ENCODE measurements around the gene SPINK5. TPM values are rescaled to one million over a fixed set of nuclear protein-coding genes. Genes with fewer than 3 reads are reported as not detected.

The SPINK5 gene
- total RNA-seq, 1 donor: not detected

- no peaks in the 10 kb centered on the region for H3K36me3 ChIP-seq (ENCODE audit: insufficient read depth, low read length)
- TF ChIP-seq, protein P1, sequence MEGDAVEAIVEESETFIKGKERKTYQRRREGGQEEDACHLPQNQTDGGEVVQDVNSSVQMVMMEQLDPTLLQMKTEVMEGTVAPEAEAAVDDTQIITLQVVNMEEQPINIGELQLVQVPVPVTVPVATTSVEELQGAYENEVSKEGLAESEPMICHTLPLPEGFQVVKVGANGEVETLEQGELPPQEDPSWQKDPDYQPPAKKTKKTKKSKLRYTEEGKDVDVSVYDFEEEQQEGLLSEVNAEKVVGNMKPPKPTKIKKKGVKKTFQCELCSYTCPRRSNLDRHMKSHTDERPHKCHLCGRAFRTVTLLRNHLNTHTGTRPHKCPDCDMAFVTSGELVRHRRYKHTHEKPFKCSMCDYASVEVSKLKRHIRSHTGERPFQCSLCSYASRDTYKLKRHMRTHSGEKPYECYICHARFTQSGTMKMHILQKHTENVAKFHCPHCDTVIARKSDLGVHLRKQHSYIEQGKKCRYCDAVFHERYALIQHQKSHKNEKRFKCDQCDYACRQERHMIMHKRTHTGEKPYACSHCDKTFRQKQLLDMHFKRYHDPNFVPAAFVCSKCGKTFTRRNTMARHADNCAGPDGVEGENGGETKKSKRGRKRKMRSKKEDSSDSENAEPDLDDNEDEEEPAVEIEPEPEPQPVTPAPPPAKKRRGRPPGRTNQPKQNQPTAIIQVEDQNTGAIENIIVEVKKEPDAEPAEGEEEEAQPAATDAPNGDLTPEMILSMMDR (IDR thresholded peaks at IDR 0.05; ENCODE audit: extremely low read depth, low read depth, low read length): no peak
- H3K27ac ChIP-seq (ENCODE audit: low read depth, low read length): no peak overlapping the region
- DNase-seq (ENCODE audit: insufficient read length, low spot score, missing footprints): no peak
- H4K20me1 ChIP-seq (ENCODE audit: insufficient read depth, low read length): no peaks in the 10 kb centered on the region
- H3K79me2 ChIP-seq (ENCODE audit: insufficient read depth, low read length): no peaks in the 10 kb centered on the region
- H3K9me3 ChIP-seq (ENCODE audit: low read depth, low read length): no peaks in the 10 kb centered on the region
- H3K4me3 ChIP-seq (ENCODE audit: insufficient read depth, low read length): no peak overlapping the region
- H3K4me2 ChIP-seq (ENCODE audit: insufficient read depth, low read length): no peak overlapping the region
- no peaks in the 10 kb centered on the region for H3K4me1 ChIP-seq (ENCODE audit: insufficient read depth, low read length)
- H2AFZ ChIP-seq (ENCODE audit: low read length): no peak overlapping the region
- H3K27me3 ChIP-seq (ENCODE audit: insufficient read depth, low read length): no peaks in the 10 kb centered on the region
These were observed 6.8 kb downstream of the SPINK5 start for GRCh38 chr5:148070621-148071020.

- no peak overlapping the region for H2AFZ ChIP-seq (ENCODE audit: low read length)
- no peak overlapping the region for H3K4me3 ChIP-seq (ENCODE audit: insufficient read depth, low read length)
- TF ChIP-seq, protein P1 (IDR thresholded peaks at IDR 0.05; ENCODE audit: extremely low read depth, low read depth, low read length): no peak
- no peaks in the 10 kb centered on the region for H4K20me1 ChIP-seq (ENCODE audit: insufficient read depth, low read length)
- H3K27me3 ChIP-seq (ENCODE audit: insufficient read depth, low read length): no peaks in the 10 kb centered on the region
- no peak overlapping the region for H3K27ac ChIP-seq (ENCODE audit: low read depth, low read length)
- H3K79me2 ChIP-seq (ENCODE audit: insufficient read depth, low read length): no peaks in the 10 kb centered on the region
- no peak overlapping the region for H3K4me2 ChIP-seq (ENCODE audit: insufficient read depth, low read length)
- no peaks in the 10 kb centered on the region for H3K9me3 ChIP-seq (ENCODE audit: low read depth, low read length)
- no peaks in the 10 kb centered on the region for H3K4me1 ChIP-seq (ENCODE audit: insufficient read depth, low read length)
- DNase-seq (ENCODE audit: insufficient read length, low spot score, missing footprints): no peak
- no peaks in the 10 kb centered on the region for H3K36me3 ChIP-seq (ENCODE audit: insufficient read depth, low read length)
These were observed 8.4 kb downstream of the SPINK5 start for GRCh38 chr5:148072207-148072606.

DNA sequence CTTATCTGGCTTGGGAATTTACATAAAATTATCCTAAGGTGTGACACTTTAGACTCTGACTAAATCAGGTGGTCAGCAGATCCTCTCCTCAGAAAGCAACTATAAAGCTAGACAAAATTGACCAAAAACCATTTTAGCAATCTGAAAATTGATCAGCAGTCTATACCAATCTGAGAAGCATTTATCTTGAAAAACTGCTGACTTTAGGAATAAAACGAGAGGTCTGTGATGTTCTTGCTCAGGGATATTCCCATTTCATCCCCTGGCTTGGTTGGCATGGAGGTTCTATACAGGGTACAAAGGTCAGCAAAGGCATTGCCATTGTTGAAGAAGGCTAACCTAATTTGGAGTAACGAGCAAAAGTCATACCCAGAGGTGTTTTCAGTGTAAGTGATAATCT, 11.7 kb downstream of the SPINK5 start:
- DNase-seq (ENCODE audit: insufficient read length, low spot score, missing footprints): no peak
- TF ChIP-seq, protein P1 (IDR thresholded peaks at IDR 0.05; ENCODE audit: extremely low read depth, low read depth, low read length): no peak
- no peaks in the 10 kb centered on the region for H3K27me3 ChIP-seq (ENCODE audit: insufficient read depth, low read length)
- no peak overlapping the region for H3K27ac ChIP-seq (ENCODE audit: low read depth, low read length)
- H3K9me3 ChIP-seq (ENCODE audit: low read depth, low read length): no peaks in the 10 kb centered on the region
- no peak overlapping the region for H3K4me3 ChIP-seq (ENCODE audit: insufficient read depth, low read length)
- no peaks in the 10 kb centered on the region for H3K4me1 ChIP-seq (ENCODE audit: insufficient read depth, low read length)
- no peak overlapping the region for H2AFZ ChIP-seq (ENCODE audit: low read length)
- H3K4me2 ChIP-seq (ENCODE audit: insufficient read depth, low read length): no peak overlapping the region
- H4K20me1 ChIP-seq (ENCODE audit: insufficient read depth, low read length): no peaks in the 10 kb centered on the region
- no peaks in the 10 kb centered on the region for H3K79me2 ChIP-seq (ENCODE audit: insufficient read depth, low read length)
- no peaks in the 10 kb centered on the region for H3K36me3 ChIP-seq (ENCODE audit: insufficient read depth, low read length)

GRCh38 chr5:148083203-148083602, 19.4 kb downstream of the SPINK5 start:
- no peaks in the 10 kb centered on the region for H3K4me1 ChIP-seq (ENCODE audit: insufficient read depth, low read length)
- DNase-seq (ENCODE audit: insufficient read length, low spot score, missing footprints): no peak
- no peaks in the 10 kb centered on the region for H3K9me3 ChIP-seq (ENCODE audit: low read depth, low read length)
- no peaks in the 10 kb centered on the region for H4K20me1 ChIP-seq (ENCODE audit: insufficient read depth, low read length)
- no peak overlapping the region for H2AFZ ChIP-seq (ENCODE audit: low read length)
- H3K36me3 ChIP-seq (ENCODE audit: insufficient read depth, low read length): no peaks in the 10 kb centered on the region
- no peaks in the 10 kb centered on the region for H3K27me3 ChIP-seq (ENCODE audit: insufficient read depth, low read length)
- TF ChIP-seq, protein P1 (IDR thresholded peaks at IDR 0.05; ENCODE audit: extremely low read depth, low read depth, low read length): no peak
- no peak overlapping the region for H3K27ac ChIP-seq (ENCODE audit: low read depth, low read length)
- H3K4me2 ChIP-seq (ENCODE audit: insufficient read depth, low read length): no peak overlapping the region
- H3K4me3 ChIP-seq (ENCODE audit: insufficient read depth, low read length): no peak overlapping the region
- H3K79me2 ChIP-seq (ENCODE audit: insufficient read depth, low read length): no peaks in the 10 kb centered on the region
